ENCODE data around the gene ZNF189.

Gene ZNF189

GRCh38 chr9:101450931-101451330 is 52.3 kb downstream of the ZNF189 start:
- no peak for DNase-seq (ENCODE audit: low read depth)

DNA sequence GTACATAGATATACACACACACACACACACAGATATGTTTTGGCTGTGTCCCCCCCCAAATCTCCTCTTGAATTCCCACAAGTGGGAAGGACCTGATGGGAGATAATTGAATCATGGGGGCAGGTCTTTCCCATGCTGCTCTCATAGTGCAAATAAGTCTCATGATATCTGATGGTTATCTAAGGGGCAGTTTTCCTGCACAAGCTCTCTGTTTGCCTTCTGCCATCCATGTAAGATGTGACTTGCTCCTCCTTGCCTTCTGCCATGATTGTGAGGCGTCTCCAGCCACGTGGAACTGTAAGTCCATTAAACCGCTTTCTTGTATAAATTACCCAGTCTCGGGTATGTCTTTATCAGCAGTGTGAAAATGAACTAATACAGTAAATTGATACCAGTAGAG is 52.8 kb downstream of the ZNF189 start:
- DNase-seq (ENCODE audit: low read depth), result no peak

DNA sequence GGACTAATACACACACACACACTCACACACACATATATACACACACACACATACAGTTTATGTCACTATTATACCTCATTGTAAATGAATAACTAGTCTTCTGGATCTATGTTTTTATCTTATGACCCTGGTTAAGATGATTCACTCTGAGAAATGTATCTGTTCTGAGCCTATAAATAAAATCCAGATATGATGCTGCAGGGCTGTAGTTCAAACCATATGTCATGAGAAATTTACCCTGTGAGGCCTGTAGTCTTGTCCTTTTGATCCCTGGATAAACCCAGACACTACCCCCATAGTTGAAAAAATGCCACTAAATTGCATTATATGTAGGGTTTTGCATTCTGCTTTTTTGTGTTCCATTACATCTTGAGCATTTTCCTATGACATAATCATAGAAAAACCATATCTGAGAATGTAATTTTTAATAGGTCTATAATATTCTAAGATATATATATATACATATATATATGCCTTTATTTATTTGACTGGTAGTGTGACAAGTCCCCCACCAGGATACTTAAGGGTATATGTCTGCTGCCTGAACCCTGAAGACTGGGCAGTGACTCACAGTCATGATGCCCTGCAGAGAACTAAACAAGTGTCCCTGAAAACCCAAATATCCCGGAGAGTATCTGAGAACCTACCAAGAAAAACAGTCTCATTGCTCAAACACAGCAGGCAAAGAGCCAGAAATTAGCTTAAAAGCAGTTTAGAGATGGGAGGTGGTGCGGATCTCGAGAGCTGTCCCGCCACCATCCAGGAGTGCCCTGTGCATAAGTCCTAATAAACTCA is 55.3 kb downstream of the ZNF189 start:
- DNase-seq (ENCODE audit: low read depth), result no peak

GRCh38 chr9:101455656-101456240 is 57.1 kb downstream of the ZNF189 start:
- DNase-seq (ENCODE audit: low read depth), result no peak

DNA sequence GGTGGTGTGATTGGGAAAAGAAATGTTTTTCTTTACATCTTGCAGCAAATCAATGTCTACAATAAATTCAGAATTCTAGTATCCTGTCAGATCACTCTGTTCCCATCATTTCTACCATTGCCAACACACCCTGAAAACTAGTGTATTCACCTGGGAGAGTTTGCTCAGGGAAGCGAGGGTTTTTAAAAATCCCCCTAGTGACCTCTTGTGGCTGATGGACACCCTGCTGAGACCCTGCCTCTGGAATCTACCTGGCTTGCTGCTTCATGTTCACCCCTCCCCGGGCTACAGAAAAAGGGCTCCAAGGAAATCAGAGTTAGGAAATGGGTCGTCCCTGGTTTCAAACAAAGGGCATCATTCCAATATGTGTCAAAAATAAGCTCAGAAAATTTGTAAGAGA is 58.4 kb downstream of the ZNF189 start:
- no peak for DNase-seq (ENCODE audit: low read depth)

DNA sequence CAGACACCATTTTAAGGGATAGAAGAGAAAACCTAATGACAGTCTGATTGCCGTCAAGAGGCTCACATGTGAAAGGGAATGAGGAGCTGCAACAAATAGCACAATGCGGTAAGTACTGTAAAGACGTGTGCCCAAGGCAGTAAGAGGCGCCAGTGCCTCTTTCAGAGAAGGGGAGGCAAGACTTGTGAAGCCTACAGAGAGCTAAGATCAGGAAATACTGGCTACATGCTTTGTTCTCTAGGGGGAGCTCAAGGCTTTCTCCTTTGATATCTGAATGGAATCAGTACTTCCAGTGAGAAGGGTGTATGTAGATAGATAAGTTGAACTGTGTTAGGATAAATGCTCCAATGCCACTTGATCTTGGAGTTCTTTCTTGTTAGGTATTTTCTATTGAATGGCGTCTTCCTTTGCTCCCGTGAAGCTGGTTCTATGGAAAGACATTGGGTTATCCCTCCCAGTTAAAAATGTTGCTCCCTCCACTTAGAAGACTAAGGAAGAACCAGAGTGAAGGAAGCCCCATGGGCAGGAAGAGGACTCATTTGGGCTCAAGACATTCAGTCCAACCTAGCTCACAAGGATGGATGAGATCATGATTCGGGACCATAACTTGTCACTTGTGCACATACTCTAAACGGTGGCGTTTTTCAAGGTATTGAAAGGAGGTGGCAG is 60.4 kb downstream of the ZNF189 start:
- DNase-seq (ENCODE audit: low read depth), result peak; percentile 63
